GM10266 (cell line): ENCODE measurements around the gene CCIN.
"Not testable (repeated sequence)": the region's sequence is repeated elsewhere in the genome, so short reads cannot be mapped to it uniquely, and the experiment has no call there.

Source experiments
- DNase-seq: peaks from one replicate; pipeline ENCODE4 v3.0.0; 2012; ENCODE audit errors: extremely low spot score
- CTCF ChIP-seq: IDR thresholded peaks from 2 replicates; pipeline ENCODE4 v1.5.1; 2012; ENCODE audit warnings: mild to moderate bottlenecking, low read depth; ENCODE audit not compliant: control insufficient read depth, insufficient read depth; ENCODE audit errors: missing control alignments

CCIN gene

GRCh38 chr9:36127652-36128244 is 41.4 kb upstream of the CCIN start:
- TF ChIP-seq CTCF: no peak
- DNase-seq: no peak

GRCh38 chr9:36128349-36128748 is 40.8 kb upstream of the CCIN start:
- DNase-seq: no peak
- TF ChIP-seq CTCF: no peak

GRCh38 chr9:36129139-36129538 is 40.0 kb upstream of the CCIN start:
- no peak for DNase-seq
- no peak for TF ChIP-seq CTCF

GRCh38 chr9:36131666-36132065 is 37.5 kb upstream of the CCIN start:
- DNase-seq: not testable (repeated sequence)

- no peak for DNase-seq
- TF ChIP-seq CTCF: no peak
These were observed 37.1 kb upstream of the CCIN start for GRCh38 chr9:36132086-36132485.

GRCh38 chr9:36134761-36135505 is 34.3 kb upstream of the CCIN start:
- TF ChIP-seq CTCF: no peak
- DNase-seq: no peak

GRCh38 chr9:36135741-36136271 is 33.4 kb upstream of the CCIN start:
- no peak for DNase-seq
- no peak for TF ChIP-seq CTCF
